ENCODE measurements around the gene CACNA1I.

GRCh38 chr22:39534092-39534506, 36.5 kb upstream of the CACNA1I start:
- TF ChIP-seq ARNT (IDR thresholded peaks at IDR 0.05) (no peak), BHLHE40 (IDR thresholded peaks at IDR 0.05; ENCODE audit: borderline replicate concordance) (no peak)
